ENCODE data around the gene AKAP6. TPM values are rescaled to one million over a fixed set of nuclear protein-coding genes. Genes with fewer than 3 reads are reported as not detected.

Gene AKAP6
- total and polyA plus RNA-seq, 2 of the 8 experiments (the other 6 are each of a cell fraction or from before 2014, with no cell fraction given), result 0.09 to 0.89 TPM

GRCh38 chr14:32650030-32650429 lies 320.9 kb downstream of the AKAP6 start (continued):
- TF ChIP-seq TAF7 (optimal IDR thresholded peaks at IDR 0.05; ENCODE audit: borderline replicate concordance, low read depth, low read length), result no peak
